HG03342 (cell line): Measurements from ENCODE around the gene ZNF549.
"Not testable (repeated sequence)": the region's sequence is repeated elsewhere in the genome, so short reads cannot be mapped to it uniquely, and the experiment has no call there.

Experiments used
- ATAC-seq: cut with Tn5 transposase; IDR thresholded peaks from one replicate; pipeline ENCODE4 v1.9.1; 2021; ENCODE audit warnings: mild to moderate bottlenecking, moderate library complexity; ENCODE audit not compliant: unreplicated experiment

The ZNF549 gene

GRCh38 chr19:57527136-57527881 lies at the start of gene ZNF549:
Gene ZNF549, plus strand, starts transcription at chr19:57527356. Its CDS starts 218 bp downstream, at chr19:57527574.
- ATAC-seq: peak; percentile 97

GRCh38 chr19:57487477-57488298 lies 39.5 kb upstream of the ZNF549 start, which contains the start of gene ZNF419:
Gene ZNF419, plus strand, starts transcription at chr19:57487750. Its CDS starts 201 bp downstream, at chr19:57487951.
- ATAC-seq: peak; percentile 95

GRCh38 chr19:57488299-57488644 lies 38.9 kb upstream of the ZNF549 start:
- ATAC-seq: not testable (repeated sequence)

GRCh38 chr19:57499332-57499679 lies 27.9 kb upstream of the ZNF549 start:
- not testable (repeated sequence) for ATAC-seq

GRCh38 chr19:57499680-57500395 lies 27.3 kb upstream of the ZNF549 start, which contains the start of gene ZNF773:
Gene ZNF773, plus strand, starts transcription at chr19:57499938. Its CDS starts 143 bp downstream, at chr19:57500081.
- ATAC-seq: peak; percentile 96

GRCh38 chr19:57500400-57500799 lies 26.8 kb upstream of the ZNF549 start:
- ATAC-seq: not testable (repeated sequence)

GRCh38 chr19:57506163-57506562 lies 21.0 kb upstream of the ZNF549 start:
- ATAC-seq: no peak

GRCh38 chr19:57511484-57511883 lies 15.7 kb upstream of the ZNF549 start:
- no peak for ATAC-seq

- no peak for ATAC-seq
These were observed 14.3 kb upstream of the ZNF549 start for GRCh38 chr19:57512845-57513244.

GRCh38 chr19:57515255-57515654 lies 11.9 kb upstream of the ZNF549 start:
- ATAC-seq: no peak

GRCh38 chr19:57518021-57518420 lies 9.1 kb upstream of the ZNF549 start:
- not testable (repeated sequence) for ATAC-seq

- no peak for ATAC-seq
These were observed 10.9 kb downstream of the ZNF549 start for GRCh38 chr19:57537953-57538547.

GRCh38 chr19:57546513-57546912 lies 19.4 kb downstream of the ZNF549 start:
- ATAC-seq: no peak

GRCh38 chr19:57552432-57552831 lies 25.3 kb downstream of the ZNF549 start:
- ATAC-seq: no peak

GRCh38 chr19:57557659-57558058 lies 30.5 kb downstream of the ZNF549 start:
- no peak for ATAC-seq

- ATAC-seq: no peak
These were observed 31.4 kb downstream of the ZNF549 start for GRCh38 chr19:57558525-57558924.

- peak; percentile 20 for ATAC-seq
These were observed 31.9 kb downstream of the ZNF549 start for GRCh38 chr19:57559008-57559403.

GRCh38 chr19:57559404-57560025 lies 32.4 kb downstream of the ZNF549 start, which contains the start of gene ZNF550:
Gene ZNF550, minus strand, starts transcription at chr19:57559863. Its CDS starts 181 bp downstream, at chr19:57559682.
- peak; percentile 94 for ATAC-seq

- no peak for ATAC-seq
These were observed 32.9 kb downstream of the ZNF549 start for GRCh38 chr19:57560049-57560491.

GRCh38 chr19:57563547-57563946 lies 36.4 kb downstream of the ZNF549 start:
- no peak for ATAC-seq
